CD14-positive monocyte (primary cell): ENCODE data around the gene ZSCAN9. TPM values are rescaled to one million over a fixed set of nuclear protein-coding genes. Genes with fewer than 3 reads are reported as not detected.

Experiments used
- DNase-seq, 3 donors: peaks; one replicate each; pipeline ENCODE4 v3.0.0-alpha.2; 2011 to 2022
- H2AFZ ChIP-seq: 2 replicates; pipeline ENCODE4 v1.6.0; 2012; ENCODE audit warnings: mild to moderate bottlenecking, low read depth, low read length, inconsistent platforms; ENCODE audit not compliant: insufficient read depth, poor library complexity, severe bottlenecking
- H3K27ac ChIP-seq, 2 donors: 1 replicate in 1 of 2; 2 replicates in 1 of 2; pipeline ENCODE4 v1.5.1; 2012 to 2013; ENCODE audit warnings: low read length in 2 of 2, control low read depth in 1 of 2, inconsistent platforms in 1 of 2, low read depth in 1 of 2, mild to moderate bottlenecking in 1 of 2
- H3K27me3 ChIP-seq, 2 donors: one replicate each; pipeline versions ENCODE4 v1.6.0 to v1.6.1; 2011 to 2013; ENCODE audit warnings: low read length in 2 of 2; ENCODE audit not compliant: control insufficient read depth in 2 of 2, insufficient read depth in 2 of 2
- H3K36me3 ChIP-seq, 2 donors: replicated peaks in 1 of 2; 1 replicate in 1 of 2; 2 replicates in 1 of 2; pipeline versions ENCODE4 v1.5.1 to v1.6.1; 2012 to 2013; ENCODE audit warnings: low read length in 2 of 2, control low read depth in 1 of 2, inconsistent platforms in 1 of 2, mild to moderate bottlenecking in 1 of 2; ENCODE audit not compliant: insufficient read depth in 2 of 2, control insufficient read depth in 1 of 2
- H3K4me1 ChIP-seq, 2 donors: 1 replicate in 1 of 2; 2 replicates in 1 of 2; pipeline versions ENCODE4 v1.5.1 to v1.6.1; 2012 to 2013; ENCODE audit warnings: low read length in 2 of 2, control low read depth in 1 of 2, inconsistent platforms in 1 of 2, mild to moderate bottlenecking in 1 of 2, moderate library complexity in 1 of 2; ENCODE audit not compliant: insufficient read depth in 2 of 2, control insufficient read depth in 1 of 2
- H3K4me2 ChIP-seq: replicated peaks from 2 replicates; pipeline ENCODE3; 2012; ENCODE audit warnings: low read length, moderate library complexity, mild to moderate bottlenecking; ENCODE audit not compliant: poor library complexity, severe bottlenecking; ENCODE audit errors: extremely low read depth
- H3K4me3 ChIP-seq, 3 experiments: fragments of 200-600 bp in 1 of 3; sonication (generic) in 1 of 3; replicated peaks in 1 of 3; 1 replicate in 2 of 3; 2 replicates in 1 of 3; pipeline ENCODE4 v1.5.1; 2011 to 2013; ENCODE audit warnings: low read length in 3 of 3, mild to moderate bottlenecking in 3 of 3, control low read depth in 2 of 3, low read depth in 2 of 3, inconsistent platforms in 1 of 3, moderate library complexity in 1 of 3
- H3K79me2 ChIP-seq: 2 replicates; pipeline ENCODE4 v1.6.0; 2012; ENCODE audit warnings: mild to moderate bottlenecking, control low read depth, inconsistent platforms, low read length, moderate library complexity; ENCODE audit not compliant: insufficient read depth
- H3K9ac ChIP-seq: 2 replicates; pipeline ENCODE4 v1.6.0; 2017; ENCODE audit warnings: low read length, mild to moderate bottlenecking; ENCODE audit not compliant: insufficient read depth, poor library complexity, severe bottlenecking
- H3K9me3 ChIP-seq, 2 donors: replicated peaks in 1 of 2; 1 replicate in 1 of 2; 2 replicates in 1 of 2; pipeline versions ENCODE4 v1.5.1 to v1.6.1; 2012 to 2013; ENCODE audit warnings: low read length in 2 of 2, control low read depth in 1 of 2; ENCODE audit not compliant: control insufficient read depth in 1 of 2, insufficient read depth in 1 of 2
- H4K20me1 ChIP-seq: 2 replicates; pipeline ENCODE4 v1.6.0; 2012; ENCODE audit warnings: mild to moderate bottlenecking, low read length, control low read depth, moderate library complexity; ENCODE audit not compliant: insufficient read depth
- H3K27ac Mint-ChIP-seq, 7 donors: one replicate each; pipeline ENCODE4 v1.8.0; 2020; ENCODE audit warnings: mild to moderate bottlenecking in 7 of 7, mixed read lengths in 7 of 7, moderate library complexity in 6 of 7, inconsistent platforms in 2 of 7
- H3K27me3 Mint-ChIP-seq, 3 donors: one replicate each; pipeline ENCODE4 v1.8.0; 2021 to 2022; ENCODE audit warnings: low read depth in 3 of 3, mild to moderate bottlenecking in 3 of 3, mixed read lengths in 3 of 3, moderate library complexity in 3 of 3, inconsistent platforms in 1 of 3
- H3K36me3 Mint-ChIP-seq, 2 donors: one replicate each; pipeline ENCODE4 v1.8.0; 2020; ENCODE audit warnings: mixed read lengths in 2 of 2, inconsistent platforms in 1 of 2, mild to moderate bottlenecking in 1 of 2
- H3K4me1 Mint-ChIP-seq: one replicate; pipeline ENCODE4 v1.8.0; 2020; ENCODE audit warnings: mild to moderate bottlenecking, mixed read lengths
- H3K4me3 Mint-ChIP-seq, 2 donors: one replicate each; pipeline ENCODE4 v1.8.0; 2020; ENCODE audit warnings: mild to moderate bottlenecking in 2 of 2, mixed read lengths in 2 of 2, moderate library complexity in 1 of 2
- H3K9me3 Mint-ChIP-seq, 7 donors: one replicate each; pipeline ENCODE4 v1.8.0; 2020 to 2022; ENCODE audit warnings: mixed read lengths in 7 of 7, mild to moderate bottlenecking in 6 of 7, moderate library complexity in 6 of 7, inconsistent platforms in 2 of 7
- WGBS: methylation state at CpG from one replicate; pipeline ENCODE4 v1.1.5; 2013; ENCODE audit warnings: missing lambda C conversion rate; ENCODE audit not compliant: insufficient coverage; 5-methylcytosine and 5-hydroxymethylcytosine counted together
- intact Hi-C, 2 donors: fragments of 100-400 bp; cut with micrococcal nuclease; formaldehyde crosslinking; loops; one replicate each; pipeline versions ENCODE4 v1.15.0 to v1.15.1; 2023
- polyA plus RNA-seq, 3 donors: library from polyadenylated mRNA; depleted of rRNA in 1 of 3; unstranded in 2 of 3; stranded (reverse) in 1 of 3; fragments of 300-500 nt in 2 of 3; fragments of >200 nt in 1 of 3; fragmentation: Illumina TruSeq in 2 of 3; gene quantifications; 1 replicate in 2 of 3; 2 replicates in 1 of 3; pipeline ENCODE4 v1.2.3, GENCODE V29; 2012 to 2021
- TF ChIP-seq, protein P1 (sequence below): fragments of 200-600 bp; IDR thresholded peaks from one replicate; pipeline ENCODE4 v1.8.0; 2022; ENCODE audit warnings: antibody characterized with exemption, mild to moderate bottlenecking

ZSCAN9 gene
- polyA plus RNA-seq, 3 donors: 2.2 to 11.6 (median 5.0) TPM

GRCh38 chr6:28257042-28257441 is 32.0 kb downstream of the ZSCAN9 start:
- H3K4me3 Mint-ChIP-seq: no peak overlapping the region
- no peak overlapping the region for H3K27ac ChIP-seq
- H3K9ac ChIP-seq: no peak overlapping the region
- H3K4me1 ChIP-seq: peaks cover 32 to 38% of the 10 kb centered on the region in 2 donors
- H3K4me3 ChIP-seq: no peak overlapping the region
- TF ChIP-seq, protein P1, sequence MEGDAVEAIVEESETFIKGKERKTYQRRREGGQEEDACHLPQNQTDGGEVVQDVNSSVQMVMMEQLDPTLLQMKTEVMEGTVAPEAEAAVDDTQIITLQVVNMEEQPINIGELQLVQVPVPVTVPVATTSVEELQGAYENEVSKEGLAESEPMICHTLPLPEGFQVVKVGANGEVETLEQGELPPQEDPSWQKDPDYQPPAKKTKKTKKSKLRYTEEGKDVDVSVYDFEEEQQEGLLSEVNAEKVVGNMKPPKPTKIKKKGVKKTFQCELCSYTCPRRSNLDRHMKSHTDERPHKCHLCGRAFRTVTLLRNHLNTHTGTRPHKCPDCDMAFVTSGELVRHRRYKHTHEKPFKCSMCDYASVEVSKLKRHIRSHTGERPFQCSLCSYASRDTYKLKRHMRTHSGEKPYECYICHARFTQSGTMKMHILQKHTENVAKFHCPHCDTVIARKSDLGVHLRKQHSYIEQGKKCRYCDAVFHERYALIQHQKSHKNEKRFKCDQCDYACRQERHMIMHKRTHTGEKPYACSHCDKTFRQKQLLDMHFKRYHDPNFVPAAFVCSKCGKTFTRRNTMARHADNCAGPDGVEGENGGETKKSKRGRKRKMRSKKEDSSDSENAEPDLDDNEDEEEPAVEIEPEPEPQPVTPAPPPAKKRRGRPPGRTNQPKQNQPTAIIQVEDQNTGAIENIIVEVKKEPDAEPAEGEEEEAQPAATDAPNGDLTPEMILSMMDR: no peak
- no CpG with 5 or more reads among the region's 1 CpG for WGBS
- intact Hi-C loops: loop anchor here (5.0 to 10.0 kb wide), 2 partner anchors 80 to 122 kb away; partner anchors contain the start of gene ZSCAN31 (in 1 of the 2)
- no peaks in the 10 kb centered on the region for H4K20me1 ChIP-seq
- H3K27ac Mint-ChIP-seq: no peak overlapping the region
- no peaks in the 10 kb centered on the region for H3K36me3 ChIP-seq
- peaks cover 0 to 2% of the 10 kb centered on the region in 2 donors for H3K27me3 ChIP-seq
- H3K4me1 Mint-ChIP-seq: peaks cover 30% of the 10 kb centered on the region
- peaks cover 4 to 16% of the 10 kb centered on the region in 2 donors for H3K9me3 ChIP-seq
- H3K27me3 Mint-ChIP-seq: peaks cover 0 to 9% (median 3%) of the 10 kb centered on the region in 3 donors
- H2AFZ ChIP-seq: no peak overlapping the region
- H3K9me3 Mint-ChIP-seq: peaks cover 16 to 34% (median 23%) of the 10 kb centered on the region in 7 donors
- no peak overlapping the region for H3K4me2 ChIP-seq
- peaks cover 4% of the 10 kb centered on the region in 2 donors for H3K36me3 Mint-ChIP-seq
- peaks cover under 1% of the 10 kb centered on the region for H3K79me2 ChIP-seq
- no peak for DNase-seq

DNA sequence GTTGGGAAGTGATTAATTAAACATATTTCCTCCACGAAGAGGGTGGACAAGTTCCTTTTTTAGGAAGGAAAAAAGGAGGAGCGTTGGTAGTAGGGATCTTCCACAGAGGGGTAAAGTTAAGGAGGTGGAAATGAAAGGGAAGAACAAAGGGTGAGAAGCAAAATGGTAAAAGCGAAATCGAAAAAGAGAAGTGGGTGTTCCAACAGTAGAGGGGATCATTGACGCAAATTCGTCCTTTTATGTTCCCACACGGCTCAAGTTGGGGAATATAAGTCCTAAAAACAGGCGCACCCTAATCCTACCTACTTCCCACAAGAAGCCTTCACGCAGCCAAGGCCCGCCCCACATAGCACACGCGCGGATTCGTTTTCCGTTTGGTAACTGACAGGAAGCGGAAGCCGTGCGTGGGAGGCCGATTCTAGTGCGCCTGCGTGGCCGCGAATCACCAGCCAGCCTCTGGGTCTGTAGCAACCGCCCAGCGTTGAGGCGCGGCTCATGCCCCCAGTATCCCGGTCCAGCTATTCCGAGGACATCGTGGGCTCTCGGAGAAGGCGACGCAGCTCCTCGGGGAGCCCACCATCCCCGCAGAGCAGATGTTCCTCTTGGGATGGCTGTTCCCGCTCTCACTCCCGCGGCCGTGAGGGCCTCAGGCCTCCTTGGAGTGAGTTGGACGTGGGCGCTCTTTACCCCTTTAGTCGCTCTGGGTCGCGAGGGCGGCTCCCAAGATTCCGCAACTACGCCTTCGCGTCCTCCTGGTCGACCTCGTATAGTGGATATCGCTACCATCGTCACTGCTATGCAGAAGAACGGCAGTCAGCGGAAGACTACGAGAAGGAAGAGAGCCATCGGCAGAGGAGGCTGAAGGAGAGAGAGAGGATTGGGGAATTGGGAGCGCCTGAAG is 34.1 kb downstream of the ZSCAN9 start, which contains the start of gene NKAPL:
Gene NKAPL, plus strand, starts transcription at position 421 of the 901 bp plus-strand sequence. Its CDS starts 75 bp downstream, at position 496.
- peaks cover 4% of the 10 kb centered on the region in 2 donors for H3K36me3 Mint-ChIP-seq
- H3K4me3 Mint-ChIP-seq: peak within 1 kb of the TSS; percentile 66 to 93
- H3K27ac Mint-ChIP-seq: peak within 1 kb of the TSS; percentile 85 to 95 (median 88)
- Histone ChIP-seq H3K36me3 (no peaks in the 10 kb centered on the region), H3K79me2 (no peaks in the 10 kb centered on the region), H3K9me3 (peaks cover 4 to 16% of the 10 kb centered on the region in 2 donors), H3K4me2 (peak within 1 kb of the TSS; percentile 64), H4K20me1 (no peaks in the 10 kb centered on the region), H3K9ac (peak within 1 kb of the TSS; percentile 52), H3K4me3 (peak within 1 kb of the TSS; percentile 32 to 70 (median 63)), H3K27ac (peak within 1 kb of the TSS; percentile 46 to 69), H3K27me3 (peaks cover 0 to 2% of the 10 kb centered on the region in 2 donors), H3K4me1 (peaks cover 13 to 18% of the 10 kb centered on the region in 2 donors), H2AFZ (peak within 1 kb of the TSS; percentile 77)
- TF ChIP-seq, protein P1: no peak
- peaks cover 11% of the 10 kb centered on the region for H3K4me1 Mint-ChIP-seq
- H3K27me3 Mint-ChIP-seq: peaks cover 0 to 9% (median 3%) of the 10 kb centered on the region in 3 donors
- intact Hi-C loops: loop anchor here (5.0 to 10.0 kb wide), 2 partner anchors 78 to 124 kb away; partner anchors contain the start of gene ZSCAN31 (in 1 of the 2)
- WGBS: 47% methylated on average over 45 of the region's 58 CpGs
- peak; percentile 80 to 91 (median 87) for DNase-seq
- peaks cover 16 to 28% (median 19%) of the 10 kb centered on the region in 7 donors for H3K9me3 Mint-ChIP-seq
